AG10803 (cell line): ENCODE data around the gene ATP5PO.

Experiments used
- DNase-seq: peaks from one replicate; pipeline ENCODE4 v3.0.0; 2010; ENCODE audit warnings: low read depth
- H3K4me3 ChIP-seq: 2 replicates; pipeline ENCODE4 v1.5.1; 2011; ENCODE audit warnings: mild to moderate bottlenecking, low read length, control low read depth
- CTCF ChIP-seq: conservative IDR thresholded peaks from 2 replicates; pipeline ENCODE4 v1.5.1; 2011; ENCODE audit warnings: mild to moderate bottlenecking, low read length, control low read depth, inconsistent platforms

ATP5PO gene, protein sequence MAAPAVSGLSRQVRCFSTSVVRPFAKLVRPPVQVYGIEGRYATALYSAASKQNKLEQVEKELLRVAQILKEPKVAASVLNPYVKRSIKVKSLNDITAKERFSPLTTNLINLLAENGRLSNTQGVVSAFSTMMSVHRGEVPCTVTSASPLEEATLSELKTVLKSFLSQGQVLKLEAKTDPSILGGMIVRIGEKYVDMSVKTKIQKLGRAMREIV

DNA sequence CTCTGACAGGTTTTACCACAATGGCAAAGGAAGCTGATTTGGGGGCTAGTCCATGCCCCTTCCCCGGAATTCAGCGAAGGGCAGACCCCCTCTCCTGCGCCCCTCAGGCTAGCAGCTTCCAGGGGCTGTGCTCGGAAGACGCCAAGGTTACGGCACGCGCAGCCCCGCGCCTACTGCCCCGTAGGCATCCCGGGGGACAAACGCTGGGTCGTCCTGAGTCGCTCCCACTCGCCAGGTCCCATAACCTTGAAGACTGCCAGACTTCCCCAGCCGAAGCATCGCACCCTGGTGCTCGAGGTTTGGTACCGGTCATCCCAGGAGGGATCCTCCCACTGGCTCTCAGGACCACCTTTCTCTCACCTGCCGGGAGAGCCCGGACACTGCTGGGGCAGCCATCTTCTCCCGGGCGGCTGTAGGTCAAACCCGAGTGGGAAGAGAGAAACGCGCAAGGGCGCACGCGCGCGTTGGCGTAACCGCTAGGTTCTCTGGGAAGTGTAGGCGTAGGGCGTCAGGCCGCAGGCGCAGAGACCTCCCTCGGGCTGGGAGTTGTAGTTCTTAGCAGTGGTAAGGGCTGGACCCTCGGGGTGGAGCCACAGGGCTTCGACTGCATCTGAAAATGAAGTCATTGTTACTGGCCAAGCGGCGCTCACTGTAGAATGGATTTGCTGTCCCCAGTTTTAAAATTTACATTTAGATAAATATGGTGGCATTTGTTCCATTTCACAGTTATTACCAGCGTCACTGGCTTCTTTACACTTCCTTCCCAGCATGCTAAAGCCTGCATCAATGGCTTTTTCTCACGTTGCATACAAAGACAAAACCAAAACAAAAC lies at the start of gene ATP5PO:
TSS of gene ATP5PO (minus strand) at position 437 of the 832 bp plus-strand sequence. CDS start at position 396, 41 bp downstream.
- peak within 1 kb of the TSS; percentile 99 for H3K4me3 ChIP-seq
- DNase-seq = peak; percentile 96
- TF ChIP-seq CTCF = 0 out of 2 replicates have a peak, but pooled peaks have one; percentile 0

GRCh38 chr21:33964706-33965325 lies 49.2 kb upstream of the ATP5PO start:
- no peak overlapping the region for H3K4me3 ChIP-seq
- TF ChIP-seq CTCF = no peak
- peak; percentile 77 for DNase-seq

DNA sequence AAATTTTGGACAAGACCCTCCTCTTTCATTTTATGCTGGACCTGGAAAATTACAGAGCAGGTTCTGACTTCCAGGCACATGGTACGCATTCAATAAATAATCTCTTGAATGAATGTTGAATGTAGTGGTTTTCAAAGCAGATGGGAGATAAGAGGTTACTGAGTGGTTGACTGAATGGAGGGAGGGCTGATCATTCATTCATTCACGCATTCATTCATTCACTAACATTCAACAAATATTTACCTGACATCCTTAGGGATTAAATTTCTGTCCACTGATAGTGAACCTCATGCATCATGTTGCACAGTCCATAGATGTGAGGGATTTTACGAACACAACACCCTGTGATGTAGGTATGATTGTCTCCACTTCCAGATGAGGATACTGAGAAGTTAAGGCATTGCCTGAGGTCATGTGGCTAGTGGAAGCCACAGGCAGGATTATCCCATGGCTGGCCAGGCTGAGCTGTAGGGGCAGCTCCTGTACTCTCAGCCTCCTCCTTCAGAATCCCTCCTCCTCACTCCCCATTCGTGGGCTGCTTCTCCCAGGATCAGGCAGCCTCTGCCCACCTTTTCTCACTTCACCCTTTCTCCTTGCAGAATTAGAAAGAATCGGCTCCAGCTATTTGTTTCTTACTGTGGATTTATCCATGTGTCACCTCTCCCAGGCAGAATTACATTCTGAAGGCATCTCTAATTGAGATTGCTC lies 48.4 kb upstream of the ATP5PO start:
- H3K4me3 ChIP-seq = no peak overlapping the region
- DNase-seq = no peak
- no peak for TF ChIP-seq CTCF

DNA sequence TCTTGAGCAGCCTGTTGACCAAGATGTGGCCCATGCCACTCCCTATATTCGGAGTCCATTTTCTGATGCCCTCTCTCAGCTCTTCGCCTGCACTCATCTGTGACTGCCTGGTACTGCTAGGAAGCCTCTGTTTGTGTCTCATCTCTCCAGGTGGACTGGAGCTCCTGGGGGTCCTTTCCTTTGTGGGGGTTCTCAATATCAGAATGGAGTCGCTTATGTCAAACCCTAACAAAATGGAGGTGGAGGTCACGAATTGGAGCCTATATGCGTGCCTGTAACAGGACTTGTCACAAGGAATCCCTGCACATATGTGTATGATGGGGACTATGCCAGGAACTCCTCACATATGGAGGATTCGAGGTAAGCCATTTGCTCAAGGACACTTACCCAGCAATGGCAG lies 46.7 kb upstream of the ATP5PO start:
- no peak for TF ChIP-seq CTCF
- no peak overlapping the region for H3K4me3 ChIP-seq

GRCh38 chr21:33961061-33961460 lies 45.5 kb upstream of the ATP5PO start:
- DNase-seq = no peak
- no peak for TF ChIP-seq CTCF

More for the DNA sequence above, 46.7 kb upstream of the ATP5PO start:
- no peak for DNase-seq

DNA sequence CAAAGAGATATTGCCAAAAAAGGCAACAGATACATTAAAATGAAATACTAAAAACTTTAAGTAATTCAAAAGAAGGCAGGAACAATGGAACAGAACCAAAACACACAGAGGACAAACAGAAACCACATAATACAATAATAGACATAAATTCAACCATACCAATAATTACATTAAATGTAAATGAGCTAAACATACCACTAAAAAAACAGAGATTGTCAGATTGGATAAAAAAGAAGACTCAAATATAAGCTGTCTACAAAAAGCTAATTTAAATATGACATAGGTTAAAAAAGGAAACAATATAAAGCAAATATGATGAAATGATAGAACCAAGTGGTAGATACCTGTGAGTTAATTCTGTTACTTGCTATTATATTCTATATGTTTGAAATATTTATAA lies 44.1 kb upstream of the ATP5PO start:
- TF ChIP-seq CTCF = no peak
- DNase-seq = no peak

More at GRCh38 chr21:33961061-33961460, 45.5 kb upstream of the ATP5PO start:
- no peak overlapping the region for H3K4me3 ChIP-seq

More for the DNA sequence above, 44.1 kb upstream of the ATP5PO start:
- H3K4me3 ChIP-seq = no peak overlapping the region
